H1 (cell line): ENCODE results near the gene SNED1. TPM values are rescaled to one million over a fixed set of nuclear protein-coding genes. Genes with fewer than 3 reads are reported as not detected.

Experiments used
- CTCF ChIA-PET: fragments of 300-600 bp; sonication (Branson Sonifier 250); formaldehyde crosslinking; loops from one replicate; lab custom pipeline; 2021; ENCODE audit not compliant: partially characterized antibody; lab: Charles Lee
- POLR2A ChIA-PET: fragments of 300-600 bp; sonication (Branson Sonifier 250); formaldehyde crosslinking; loops from one replicate; lab custom pipeline; 2021; ENCODE audit warnings: inconsistent platforms; ENCODE audit not compliant: partially characterized antibody; lab: Charles Lee
- DNase-seq, 2 experiments: peaks; one replicate each; pipeline versions ENCODE4 v3.0.0 to v3.0.0-alpha.2; 2010 to 2022; ENCODE audit warnings: low spot score in 2 of 2, low read depth in 1 of 2, mixed read lengths in 1 of 2
- FAIRE-seq: peaks from 2 replicates; lab custom pipeline; 2011; peaks lifted over from hg19 to GRCh38; lab: Jason Lieb, UNC
- H2AFZ ChIP-seq: 2 replicates; pipeline ENCODE4 v1.8.1; 2012; ENCODE audit warnings: low read length, inconsistent platforms
- H2AK5ac ChIP-seq: 2 replicates; pipeline ENCODE4 v1.6.1; 2013; ENCODE audit warnings: low read depth, low read length
- H2BK120ac ChIP-seq: replicated peaks from 2 replicates; pipeline ENCODE3; 2013; ENCODE audit warnings: low read depth, low read length, inconsistent platforms
- H2BK12ac ChIP-seq: 2 replicates; pipeline ENCODE4 v1.6.1; 2013; ENCODE audit warnings: low read depth, low read length
- H2BK15ac ChIP-seq: 2 replicates; pipeline ENCODE4 v1.6.1; 2013; ENCODE audit warnings: low read length
- H2BK20ac ChIP-seq: 2 replicates; pipeline ENCODE4 v1.6.1; 2013; ENCODE audit warnings: low read length
- H2BK5ac ChIP-seq: 2 replicates; pipeline ENCODE4 v1.6.1; 2013; ENCODE audit warnings: low read depth, low read length
- H3K14ac ChIP-seq: 2 replicates; pipeline ENCODE4 v1.6.1; 2013; ENCODE audit warnings: inconsistent platforms; ENCODE audit not compliant: insufficient read length
- H3K18ac ChIP-seq: 2 replicates; pipeline ENCODE4 v1.6.1; 2013; ENCODE audit warnings: low read length; ENCODE audit errors: extremely low read depth
- H3K23ac ChIP-seq: 2 replicates; pipeline ENCODE4 v1.6.1; 2013; ENCODE audit warnings: inconsistent platforms; ENCODE audit not compliant: insufficient read length
- H3K23me2 ChIP-seq: 2 replicates; pipeline ENCODE4 v1.6.1; 2013; ENCODE audit warnings: low read depth, low read length
- H3K27ac ChIP-seq: 2 replicates; pipeline ENCODE4 v1.6.1; 2011; ENCODE audit warnings: low read depth, low read length, inconsistent platforms
- H3K27me3 ChIP-seq, 4 experiments: replicated peaks in 1 of 4; 1 replicate in 1 of 4; 2 replicates in 3 of 4; pipeline versions ENCODE4 v1.6.1 to v1.8.1; 2011 to 2013; ENCODE audit warnings: low read length in 3 of 4, mild to moderate bottlenecking in 3 of 4, inconsistent platforms in 2 of 4, mixed read lengths in 2 of 4, moderate library complexity in 1 of 4; ENCODE audit not compliant: control insufficient read depth in 3 of 4, insufficient read depth in 3 of 4; ENCODE audit errors: extremely low read depth in 1 of 4
- H3K36me3 ChIP-seq, 4 experiments: 2 replicates each; pipeline versions ENCODE4 v1.6.1 to v1.8.1; 2011 to 2013; ENCODE audit warnings: mild to moderate bottlenecking in 4 of 4, low read length in 3 of 4, moderate library complexity in 2 of 4, control low read depth in 1 of 4, inconsistent platforms in 1 of 4; ENCODE audit not compliant: insufficient read depth in 4 of 4, control insufficient read depth in 2 of 4
- H3K4ac ChIP-seq: replicated peaks from 2 replicates; pipeline ENCODE3; 2013; ENCODE audit warnings: low read length, low read depth, mixed read lengths, inconsistent platforms; ENCODE audit not compliant: insufficient read length
- H3K4me1 ChIP-seq, 4 experiments: replicated peaks in 1 of 4; 1 replicate in 1 of 4; 2 replicates in 3 of 4; pipeline versions ENCODE4 v1.6.1 to v1.8.1; 2011 to 2013; ENCODE audit warnings: low read length in 3 of 4, inconsistent platforms in 2 of 4, mixed read lengths in 1 of 4; ENCODE audit not compliant: insufficient read depth in 4 of 4, control insufficient read depth in 3 of 4
- H3K4me2 ChIP-seq, 2 experiments: 2 replicates each; pipeline versions ENCODE4 v1.6.1 to v1.8.1; 2011 to 2013; ENCODE audit warnings: low read depth in 2 of 2, low read length in 2 of 2, control low read depth in 1 of 2, inconsistent platforms in 1 of 2, mild to moderate bottlenecking in 1 of 2; ENCODE audit not compliant: insufficient read depth in 1 of 2
- H3K4me3 ChIP-seq, 4 experiments: fragments of 200-600, 300-600 bp in 1 of 4; sonication (generic), shearing (Covaris generic), sonication (Bioruptor Twin) in 1 of 4; 2 replicates each; pipeline versions ENCODE4 v1.5.1 to v1.8.1; 2011 to 2016; ENCODE audit warnings: low read length in 4 of 4, low read depth in 3 of 4, control low read depth in 2 of 4, inconsistent platforms in 2 of 4, mild to moderate bottlenecking in 2 of 4, mixed read lengths in 1 of 4, moderate library complexity in 1 of 4; ENCODE audit not compliant: insufficient read depth in 2 of 4; ENCODE audit errors: extremely low read depth in 1 of 4
- H3K56ac ChIP-seq: replicated peaks from 2 replicates; pipeline ENCODE3; 2013; ENCODE audit warnings: low read depth, mild to moderate bottlenecking, mixed read lengths, low read length, inconsistent platforms; ENCODE audit not compliant: insufficient read length
- H3K79me1 ChIP-seq: 2 replicates; pipeline ENCODE4 v1.6.1; 2013; ENCODE audit warnings: low read depth, low read length, control low read depth
- H3K79me2 ChIP-seq, 2 experiments: 2 replicates each; pipeline versions ENCODE4 v1.6.1 to v1.8.1; 2012 to 2013; ENCODE audit warnings: low read length in 2 of 2, mild to moderate bottlenecking in 2 of 2, inconsistent platforms in 1 of 2; ENCODE audit not compliant: insufficient read depth in 2 of 2, control insufficient read depth in 1 of 2
- H3K9ac ChIP-seq, 4 experiments: replicated peaks in 1 of 4; 1 replicate in 1 of 4; 2 replicates in 3 of 4; pipeline versions ENCODE4 v1.6.1 to v1.8.1; 2011 to 2013; ENCODE audit warnings: low read depth in 3 of 4, low read length in 3 of 4, control low read depth in 2 of 4, mild to moderate bottlenecking in 2 of 4, moderate library complexity in 2 of 4, inconsistent platforms in 1 of 4; ENCODE audit errors: extremely low read depth in 1 of 4
- H3K9me3 ChIP-seq, 2 experiments: 2 replicates each; pipeline versions ENCODE4 v1.6.1 to v1.8.1; 2012 to 2013; ENCODE audit warnings: mild to moderate bottlenecking in 2 of 2, moderate library complexity in 2 of 2, control low read depth in 1 of 2, inconsistent platforms in 1 of 2, low read depth in 1 of 2, low read length in 1 of 2, mixed read lengths in 1 of 2; ENCODE audit not compliant: insufficient read depth in 2 of 2
- H4K20me1 ChIP-seq, 2 experiments: replicated peaks in 1 of 2; 2 replicates each; pipeline versions ENCODE3 to v1.8.1; 2011 to 2013; ENCODE audit warnings: inconsistent platforms in 2 of 2, low read length in 2 of 2, mild to moderate bottlenecking in 1 of 2; ENCODE audit not compliant: insufficient read depth in 2 of 2, control insufficient read depth in 1 of 2
- H4K5ac ChIP-seq: 2 replicates; pipeline ENCODE4 v1.6.1; 2013; ENCODE audit warnings: low read length, low read depth, mixed read lengths, inconsistent platforms; ENCODE audit not compliant: insufficient read length
- H4K8ac ChIP-seq: 2 replicates; pipeline ENCODE4 v1.8.0; 2013; ENCODE audit warnings: mild to moderate bottlenecking, moderate library complexity, low read length, inconsistent platforms; ENCODE audit not compliant: insufficient read depth; ENCODE audit errors: extremely low read depth
- H4K91ac ChIP-seq: replicated peaks from 2 replicates; pipeline ENCODE3; 2013; ENCODE audit warnings: low read length, mixed read lengths, inconsistent platforms; ENCODE audit not compliant: insufficient read length
- BACH1 ChIP-seq: IDR thresholded peaks from 2 replicates; pipeline ENCODE4 v1.6.1; 2012; ENCODE audit warnings: low read length, improper control_type of control experiment
- CBX5 ChIP-seq: fragments of 300-800, 300-1000 bp; sonication (generic); IDR thresholded peaks from 2 replicates; pipeline ENCODE4 v1.7.1; 2016; ENCODE audit warnings: antibody characterized with exemption, low read length, low read depth
- CBX8 ChIP-seq: fragments of 300-800, 300-1000 bp; sonication (generic); IDR thresholded peaks from 2 replicates; pipeline ENCODE4 v1.7.1; 2016; ENCODE audit warnings: low read depth, low read length, borderline replicate concordance
- CHD1 ChIP-seq: IDR thresholded peaks from 2 replicates; pipeline ENCODE4 v1.6.1; 2012; ENCODE audit warnings: low read depth, low read length, improper control_type of control experiment
- CREB1 ChIP-seq: IDR thresholded peaks from 2 replicates; pipeline ENCODE4 v1.6.1; 2012; ENCODE audit warnings: inconsistent platforms
- EGR1 ChIP-seq: IDR thresholded peaks from 2 replicates; pipeline ENCODE4 v1.6.1; 2011; ENCODE audit warnings: low read depth, low read length, borderline replicate concordance
- GTF2F1 ChIP-seq: IDR thresholded peaks from 2 replicates; pipeline ENCODE4 v1.6.1; 2012; ENCODE audit warnings: low read depth, low read length, improper control_type of control experiment, borderline replicate concordance
- JUND ChIP-seq: IDR thresholded peaks from 2 replicates; pipeline ENCODE4 v1.6.1; 2011; ENCODE audit warnings: mild to moderate bottlenecking, improper control_type of control experiment, low read length
- POLR2A ChIP-seq, 2 experiments: IDR thresholded peaks; 1 replicate in 1 of 2; 2 replicates in 1 of 2; pipeline ENCODE4 v1.6.1; 2011; ENCODE audit warnings: low read depth in 2 of 2, low read length in 2 of 2, mild to moderate bottlenecking in 2 of 2; ENCODE audit errors: control extremely low read depth in 1 of 2
- POLR2AphosphoS5 ChIP-seq: IDR thresholded peaks from 2 replicates; pipeline ENCODE4 v1.6.1; 2011; ENCODE audit warnings: low read depth, low read length
- SUZ12 ChIP-seq: fragments of 200-600 bp; sonication (generic); IDR thresholded peaks from 2 replicates; pipeline ENCODE4 v1.6.1; 2012; ENCODE audit warnings: mild to moderate bottlenecking, inconsistent platforms, low read length, moderate library complexity, mixed read lengths
- TCF12 ChIP-seq: IDR thresholded peaks from 2 replicates; pipeline ENCODE4 v1.6.1; 2011; ENCODE audit warnings: low read depth, mild to moderate bottlenecking, low read length
- WGBS, 2 experiments: shearing (Covaris generic) in 1 of 2; methylation state at CpG; one replicate each; pipeline versions ENCODE4 v1.1.6 to v1.1.7; 2013 to 2015; ENCODE audit warnings: low lambda C conversion rate in 2 of 2, mixed read lengths in 2 of 2, inconsistent platforms in 1 of 2, low coverage in 1 of 2, missing lambda C conversion rate in 1 of 2; ENCODE audit not compliant: insufficient replicate concordance in 2 of 2, insufficient coverage in 1 of 2, insufficient read length in 1 of 2; ENCODE audit errors: extremely low coverage in 1 of 2, missing lambda C conversion rate in 1 of 2; 5-methylcytosine and 5-hydroxymethylcytosine counted together
- polyA plus RNA-seq, 7 experiments: library from polyadenylated mRNA; depleted of rRNA in 3 of 7; stranded (reverse) in 5 of 7; unstranded in 2 of 7; fragments of >200 nt in 5 of 7; fragments of 200-250 nt in 2 of 7; gene quantifications; 1 replicate in 5 of 7; 2 replicates in 1 of 7; 4 replicates in 1 of 7; pipeline versions ENCODE4 v1.2.1 to v1.2.3, GENCODE V29; 2011 to 2013; ENCODE audit warnings: missing spikeins in 2 of 7, mixed read lengths in 2 of 7
- total RNA-seq: library from RNA; stranded (reverse); fragmentation: NEBNext Ultra II Directional; extraction: Animal tissue kit (Norgen Biotek cat#: 25700); gene quantifications from 2 replicates; pipeline ENCODE4 v1.2.1, GENCODE V29; 2021
- TF ChIP-seq, protein P1 (sequence below): IDR thresholded peaks from 2 replicates; pipeline ENCODE4 v1.6.1; 2012; ENCODE audit warnings: inconsistent platforms

Gene SNED1
- total and polyA plus RNA-seq, 2 of the 8 experiments (the other 6 are each of a cell fraction or from before 2014, with no cell fraction given): 1.9 TPM

DNA sequence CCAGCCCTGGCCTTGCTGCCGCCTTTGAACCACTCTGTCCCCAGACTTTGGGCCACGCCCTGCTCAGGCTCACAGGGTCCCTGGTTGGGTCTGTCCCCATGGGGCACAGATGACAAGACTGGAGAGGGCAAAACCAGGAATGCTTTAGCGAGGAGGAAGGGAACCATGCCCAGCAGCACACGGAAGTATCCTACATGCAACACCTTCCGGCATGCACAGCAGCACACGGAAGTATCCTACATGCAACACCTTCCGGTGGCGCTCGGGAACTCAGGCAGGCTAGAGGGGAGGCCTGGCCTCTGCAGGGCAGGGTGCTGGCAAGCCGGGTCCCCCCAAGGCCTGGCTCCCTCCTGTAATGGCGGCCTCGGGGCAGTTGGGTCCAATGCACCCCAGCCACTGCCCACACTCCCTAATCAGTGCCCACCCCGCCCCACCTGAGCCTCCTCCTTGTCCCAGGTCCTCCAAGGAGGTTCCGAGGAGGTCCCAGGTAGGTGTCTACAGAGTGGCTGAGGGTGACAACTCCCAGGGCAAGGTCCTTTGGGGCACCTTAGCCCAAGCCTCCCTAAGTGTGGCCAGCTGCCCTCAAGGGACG is 33.6 kb upstream of the SNED1 start:
- no peaks in the 10 kb centered on the region for H3K27me3 ChIP-seq
- CTCF ChIA-PET: interaction anchor here (0.6 to 1.4 kb wide), 6 partner anchors 10 to 428 kb away, joined by 3 to 5 read pairs (median 4); no protein-coding TSS in a partner anchor
- TF ChIP-seq CHD1 (no peak), POLR2AphosphoS5 (no peak), EGR1 (no peak), CREB1 (no peak), GTF2F1 (no peak), CBX8 (no peak), TCF12 (no peak), SUZ12 (no peak), BACH1 (no peak), JUND (no peak), CBX5 (no peak), POLR2A (IDR thresholded peaks at IDR 0.05; ENCODE audit: control extremely low read depth in 1 of 2, low read depth in 2 of 2, low read length in 2 of 2) (no peak)
- TF ChIP-seq, protein P1, sequence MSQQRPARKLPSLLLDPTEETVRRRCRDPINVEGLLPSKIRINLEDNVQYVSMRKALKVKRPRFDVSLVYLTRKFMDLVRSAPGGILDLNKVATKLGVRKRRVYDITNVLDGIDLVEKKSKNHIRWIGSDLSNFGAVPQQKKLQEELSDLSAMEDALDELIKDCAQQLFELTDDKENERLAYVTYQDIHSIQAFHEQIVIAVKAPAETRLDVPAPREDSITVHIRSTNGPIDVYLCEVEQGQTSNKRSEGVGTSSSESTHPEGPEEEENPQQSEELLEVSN: no peak

More for the DNA sequence above, 33.6 kb upstream of the SNED1 start:
- Histone ChIP-seq H2BK20ac (no peak overlapping the region), H3K79me2 (no peaks in the 10 kb centered on the region), H3K9me3 (no peaks in the 10 kb centered on the region), H3K9ac (no peak overlapping the region), H3K18ac (no peak overlapping the region), H3K4me3 (no peak overlapping the region), H2BK15ac (no peak overlapping the region), H3K79me1 (no peaks in the 10 kb centered on the region), H2BK5ac (no peak overlapping the region), H3K4me1 (peaks cover 0 to 15% (median 6%) of the 10 kb centered on the region in 4 experiments; a peak in 5 of 7 replicates), H2AK5ac (no peak overlapping the region), H3K23me2 (peaks cover 8% of the 10 kb centered on the region; the same call in 1 of the 2 replicates), H3K56ac (no peak overlapping the region), H3K23ac (no peak overlapping the region), H3K36me3 (no peaks in the 10 kb centered on the region), H2BK120ac (no peak overlapping the region), H3K14ac (no peak overlapping the region), H3K4me2 (no peak overlapping the region), H4K20me1 (peaks cover 0 to 8% of the 10 kb centered on the region in 2 experiments), H4K8ac (no peak overlapping the region), H3K27ac (no peak overlapping the region), H2AFZ (no peak overlapping the region), H3K4ac (no peak overlapping the region), H4K91ac (no peak overlapping the region), H2BK12ac (peak overlapping the region; percentile 50; the same call in 1 of the 2 replicates), H4K5ac (no peak overlapping the region)
- FAIRE-seq (no peak), DNase-seq (peak in 1 of 2 experiments; percentile 45)
- WGBS, 2 experiments: 87% methylated on average over 12 of the region's 15 CpGs; no CpG with 5 or more reads in 1 of the 2 experiments
- POLR2A ChIA-PET: interaction anchor here (0.6 kb wide), 1 partner anchor 13 kb away, joined by 3 read pairs; no protein-coding TSS in a partner anchor
